Amniotic epithelial cell (primary cell): Measurements from ENCODE around the gene TBCK.
"Not testable (repeated sequence)": the region's sequence is repeated elsewhere in the genome, so short reads cannot be mapped to it uniquely, and the experiment has no call there.

Experiments
- DNase-seq: peaks from one replicate; pipeline ENCODE4 v3.0.0-alpha.2; 2010; ENCODE audit warnings: low read depth

The TBCK gene

GRCh38 chr4:106222548-106222947, 93.5 kb downstream of the TBCK start:
- no peak for DNase-seq

GRCh38 chr4:106213291-106213690, 102.7 kb downstream of the TBCK start:
- DNase-seq = not testable (repeated sequence)

- no peak for DNase-seq
Observed at GRCh38 chr4:106210021-106210420, 106.0 kb downstream of the TBCK start.

- no peak for DNase-seq
Observed at GRCh38 chr4:106208481-106209460, 107.2 kb downstream of the TBCK start.

- peak; percentile 27 for DNase-seq
Observed at GRCh38 chr4:106201373-106201772, 114.6 kb downstream of the TBCK start.

- no peak for DNase-seq
Observed at GRCh38 chr4:106195435-106195950, 120.5 kb downstream of the TBCK start.

GRCh38 chr4:106194801-106195200, 121.2 kb downstream of the TBCK start:
- peak; percentile 54 for DNase-seq

GRCh38 chr4:106192131-106192530, 123.9 kb downstream of the TBCK start:
- DNase-seq = no peak

- DNase-seq = peak; percentile 63
Observed at GRCh38 chr4:106186201-106186600, 129.8 kb downstream of the TBCK start.

- no peak for DNase-seq
Observed at GRCh38 chr4:106183551-106183950, 132.5 kb downstream of the TBCK start.

- peak; percentile 53 for DNase-seq
Observed at GRCh38 chr4:106172861-106173260, 143.1 kb downstream of the TBCK start.

- peak; percentile 32 for DNase-seq
Observed at GRCh38 chr4:106165351-106166010, 150.5 kb downstream of the TBCK start.

- peak; percentile 13 for DNase-seq
Observed at GRCh38 chr4:106162278-106162677, 153.7 kb downstream of the TBCK start.

- DNase-seq = no peak
Observed at GRCh38 chr4:106160560-106160959, 155.4 kb downstream of the TBCK start.

GRCh38 chr4:106149911-106150310, 166.1 kb downstream of the TBCK start:
- DNase-seq = no peak

GRCh38 chr4:106149026-106149425, 167.0 kb downstream of the TBCK start:
- DNase-seq = peak; percentile 65

GRCh38 chr4:106142616-106143127, 173.3 kb downstream of the TBCK start:
- no peak for DNase-seq

GRCh38 chr4:106140601-106141000, 175.4 kb downstream of the TBCK start:
- DNase-seq = no peak

- no peak for DNase-seq
Observed at GRCh38 chr4:106136777-106137331, 179.2 kb downstream of the TBCK start.

GRCh38 chr4:106132045-106132444, 184.0 kb downstream of the TBCK start:
- DNase-seq = no peak

- DNase-seq = no peak
Observed at GRCh38 chr4:106126062-106126461, 189.9 kb downstream of the TBCK start.

- DNase-seq = not testable (repeated sequence)
Observed at GRCh38 chr4:106119949-106120555, 196.0 kb downstream of the TBCK start.
